H9 (cell line): ENCODE data around the gene EDIL3. TPM values are rescaled to one million over a fixed set of nuclear protein-coding genes. Genes with fewer than 3 reads are reported as not detected.

Source experiments
- DNase-seq: peaks from one replicate; pipeline ENCODE4 v3.0.0-alpha.2; 2017
- H2AFZ ChIP-seq: one replicate; pipeline ENCODE4 v1.6.1; 2013; ENCODE audit warnings: mild to moderate bottlenecking, low read length, control low read depth, moderate library complexity
- H2AK5ac ChIP-seq: 2 replicates; pipeline ENCODE4 v1.6.1; 2013; ENCODE audit warnings: low read length, control low read depth, mixed read lengths; ENCODE audit not compliant: insufficient read length
- H2BK120ac ChIP-seq: one replicate; pipeline ENCODE4 v1.6.1; 2013; ENCODE audit warnings: low read depth, mild to moderate bottlenecking, low read length, control low read depth, inconsistent platforms; ENCODE audit not compliant: poor library complexity, severe bottlenecking
- H2BK12ac ChIP-seq: 2 replicates; pipeline ENCODE4 v1.6.1; 2013; ENCODE audit warnings: low read length, control low read depth, mixed read lengths, low read depth; ENCODE audit not compliant: insufficient read length
- H2BK15ac ChIP-seq: 2 replicates; pipeline ENCODE4 v1.6.1; 2013; ENCODE audit warnings: low read depth, low read length, control low read depth
- H2BK20ac ChIP-seq: one replicate; pipeline ENCODE4 v1.6.1; 2013; ENCODE audit warnings: low read depth, mild to moderate bottlenecking, low read length, control low read depth, inconsistent platforms; ENCODE audit not compliant: poor library complexity, severe bottlenecking
- H2BK5ac ChIP-seq: 2 replicates; pipeline ENCODE4 v1.6.1; 2013; ENCODE audit warnings: low read length, control low read depth, mixed read lengths; ENCODE audit not compliant: insufficient read length
- H3K14ac ChIP-seq: 2 replicates; pipeline ENCODE4 v1.6.1; 2013; ENCODE audit warnings: low read length, control low read depth; ENCODE audit not compliant: insufficient read depth
- H3K18ac ChIP-seq: 2 replicates; pipeline ENCODE4 v1.6.1; 2013; ENCODE audit warnings: low read depth, mild to moderate bottlenecking, mixed read lengths, low read length, control low read depth; ENCODE audit not compliant: insufficient read length
- H3K23ac ChIP-seq: 2 replicates; pipeline ENCODE4 v1.6.1; 2013; ENCODE audit warnings: low read length, control low read depth, mixed read lengths, low read depth; ENCODE audit not compliant: insufficient read length
- H3K23me2 ChIP-seq: 2 replicates; pipeline ENCODE4 v1.6.1; 2013; ENCODE audit warnings: low read depth, mild to moderate bottlenecking, mixed read lengths, low read length, control low read depth; ENCODE audit not compliant: insufficient read length, poor library complexity, severe bottlenecking
- H3K27ac ChIP-seq: 2 replicates; pipeline ENCODE4 v1.5.1; 2013; ENCODE audit warnings: low read length, control low read depth, mixed read lengths, low read depth; ENCODE audit not compliant: insufficient read length
- H3K27me3 ChIP-seq: 2 replicates; pipeline ENCODE4 v1.6.1; 2013; ENCODE audit warnings: low read length, control low read depth, inconsistent platforms; ENCODE audit not compliant: insufficient read depth
- H3K4ac ChIP-seq: 2 replicates; pipeline ENCODE4 v1.6.1; 2013; ENCODE audit warnings: low read depth, mild to moderate bottlenecking, control low read depth, inconsistent platforms, low read length, moderate library complexity
- H3K4me1 ChIP-seq: 2 replicates; pipeline ENCODE4 v1.6.1; 2013; ENCODE audit warnings: low read length, control low read depth, inconsistent platforms; ENCODE audit not compliant: insufficient read depth
- H3K4me2 ChIP-seq: 2 replicates; pipeline ENCODE4 v1.6.1; 2013; ENCODE audit warnings: low read length, control low read depth, mixed read lengths; ENCODE audit not compliant: insufficient read length, insufficient read depth
- H3K56ac ChIP-seq: 2 replicates; pipeline ENCODE4 v1.6.1; 2013; ENCODE audit warnings: low read depth, mild to moderate bottlenecking, mixed read lengths, low read length, control low read depth; ENCODE audit not compliant: insufficient read length
- H3K79me1 ChIP-seq: 2 replicates; pipeline ENCODE4 v1.6.1; 2013; ENCODE audit warnings: low read depth, mild to moderate bottlenecking, moderate library complexity, low read length, control low read depth, inconsistent platforms; ENCODE audit not compliant: insufficient read depth, poor library complexity, severe bottlenecking
- H3K79me2 ChIP-seq: 2 replicates; pipeline ENCODE4 v1.6.1; 2013; ENCODE audit warnings: low read length, control low read depth, inconsistent platforms; ENCODE audit not compliant: insufficient read depth
- H3K9ac ChIP-seq: 2 replicates; pipeline ENCODE4 v1.6.1; 2013; ENCODE audit warnings: low read length, control low read depth, mixed read lengths; ENCODE audit not compliant: insufficient read length; ENCODE audit errors: extremely low read depth
- H3K9me3 ChIP-seq: one replicate; pipeline ENCODE4 v1.6.1; 2013; ENCODE audit warnings: low read depth, low read length, inconsistent platforms; ENCODE audit not compliant: control insufficient read depth
- H3T11ph ChIP-seq: one replicate; pipeline ENCODE4 v1.6.1; 2013; ENCODE audit warnings: mild to moderate bottlenecking, low read length, control low read depth, inconsistent platforms
- H4K20me1 ChIP-seq: one replicate; pipeline ENCODE4 v1.6.1; 2013; ENCODE audit not compliant: control insufficient read depth, insufficient read length, insufficient read depth
- H4K5ac ChIP-seq: 2 replicates; pipeline ENCODE4 v1.6.1; 2013; ENCODE audit warnings: low read depth, mild to moderate bottlenecking, mixed read lengths, low read length, control low read depth; ENCODE audit not compliant: insufficient read length
- H4K8ac ChIP-seq: replicated peaks from 2 replicates; pipeline ENCODE4 v1.6.1; 2013; ENCODE audit warnings: low read length, control low read depth, mixed read lengths, low read depth; ENCODE audit not compliant: insufficient read length
- H4K91ac ChIP-seq: 2 replicates; pipeline ENCODE4 v1.6.1; 2013; ENCODE audit warnings: low read depth, mild to moderate bottlenecking, moderate library complexity, mixed read lengths, low read length, control low read depth; ENCODE audit not compliant: insufficient read length
- H3K27ac Mint-ChIP-seq, 3 experiments: 2 replicates in 2 of 3; 3 replicates in 1 of 3; pipeline ENCODE4 v1.8.0; 2020 to 2021; ENCODE audit warnings: mixed read lengths in 3 of 3, mild to moderate bottlenecking in 1 of 3, moderate library complexity in 1 of 3
- H3K27me3 Mint-ChIP-seq: 2 replicates; pipeline ENCODE4 v1.8.0; 2021; ENCODE audit warnings: low read depth, mild to moderate bottlenecking, moderate library complexity, mixed read lengths
- H3K36me3 Mint-ChIP-seq, 3 experiments: 2 replicates in 2 of 3; 3 replicates in 1 of 3; pipeline ENCODE4 v1.8.0; 2020 to 2021; ENCODE audit warnings: low read depth in 3 of 3, mixed read lengths in 3 of 3; ENCODE audit not compliant: insufficient read depth in 1 of 3
- H3K4me1 Mint-ChIP-seq, 2 experiments: 2 replicates each; pipeline ENCODE4 v1.8.0; 2020; ENCODE audit warnings: mixed read lengths in 2 of 2
- H3K4me3 Mint-ChIP-seq, 2 experiments: 2 replicates in 1 of 2; 3 replicates in 1 of 2; pipeline ENCODE4 v1.8.0; 2020 to 2021; ENCODE audit warnings: mild to moderate bottlenecking in 2 of 2, mixed read lengths in 2 of 2, moderate library complexity in 1 of 2
- H3K9me3 Mint-ChIP-seq, 2 experiments: 2 replicates in 1 of 2; 3 replicates in 1 of 2; pipeline ENCODE4 v1.8.0; 2020; ENCODE audit warnings: mild to moderate bottlenecking in 2 of 2, mixed read lengths in 2 of 2, moderate library complexity in 1 of 2
- WGBS: extraction: QIAGEN DNeasy Blood & Tissue Kit; methylation state at CpG from one replicate; pipeline ENCODE4 v1.1.7; 2013; ENCODE audit warnings: missing lambda C conversion rate, low lambda C conversion rate, mixed read lengths; ENCODE audit not compliant: insufficient read length; ENCODE audit errors: extremely low coverage; 5-methylcytosine and 5-hydroxymethylcytosine counted together
- total RNA-seq: library from RNA; stranded (reverse); gene quantifications from 2 replicates; pipeline ENCODE4 v1.2.1, GENCODE V29; 2021
- TF ChIP-seq, protein P1 (sequence below): fragments of 200-600 bp; sonication (generic); conservative IDR thresholded peaks from 3 replicates; pipeline ENCODE4 v1.8.0; 2021; ENCODE audit warnings: antibody characterized with exemption, mild to moderate bottlenecking

EDIL3 gene
- total RNA-seq, 1 experiment from 2014 or later: 61.9 TPM

DNA sequence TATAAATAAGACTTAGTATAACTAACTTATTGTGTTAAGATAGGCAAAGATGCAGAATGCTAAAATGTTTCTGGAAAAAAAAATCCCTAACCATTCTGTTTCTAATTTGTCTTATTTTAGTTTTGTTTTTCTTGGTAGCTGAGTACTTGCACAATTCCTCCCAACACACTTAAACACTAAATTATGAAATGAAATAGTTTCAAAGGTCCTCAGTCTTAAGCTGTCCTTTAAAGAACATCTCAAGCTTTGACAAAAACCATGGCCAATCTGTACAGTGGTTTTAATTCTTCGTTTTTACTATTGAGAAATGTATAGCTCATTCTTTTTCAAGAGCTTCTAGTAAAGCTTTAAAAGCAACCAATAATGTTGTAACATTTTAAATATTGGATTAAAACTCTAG is 171.5 kb downstream of the EDIL3 start:
- H3K9me3 Mint-ChIP-seq: no peaks in the 10 kb centered on the region
- Histone ChIP-seq H2BK5ac (no peak overlapping the region), H2AFZ (no peak overlapping the region), H3K4me2 (no peak overlapping the region), H4K20me1 (no peaks in the 10 kb centered on the region), H4K91ac (no peak overlapping the region), H2BK20ac (no peak overlapping the region), H3K9ac (no peak overlapping the region), H3K79me2 (no peaks in the 10 kb centered on the region), H2BK120ac (no peak overlapping the region), H2BK12ac (no peak overlapping the region), H3K14ac (no peak overlapping the region), H3K27ac (no peak overlapping the region), H3K4ac (no peak overlapping the region), H4K8ac (no peak overlapping the region), H2BK15ac (no peak overlapping the region), H3K56ac (no peak overlapping the region), H3K79me1 (no peaks in the 10 kb centered on the region), H3K23ac (no peak overlapping the region), H3K18ac (no peak overlapping the region), H2AK5ac (no peak overlapping the region), H4K5ac (no peak overlapping the region), H3K9me3 (no peaks in the 10 kb centered on the region), H3T11ph (no peak overlapping the region), H3K4me1 (no peaks in the 10 kb centered on the region), H3K27me3 (no peaks in the 10 kb centered on the region), H3K23me2 (no peaks in the 10 kb centered on the region)
- no peaks in the 10 kb centered on the region for H3K27me3 Mint-ChIP-seq
- WGBS: no CpG with 5 or more reads among the region's 1 CpG
- H3K36me3 Mint-ChIP-seq: no peaks in the 10 kb centered on the region
- H3K4me1 Mint-ChIP-seq: no peaks in the 10 kb centered on the region
- no peak overlapping the region for H3K27ac Mint-ChIP-seq
- no peak overlapping the region for H3K4me3 Mint-ChIP-seq
- TF ChIP-seq, protein P1, sequence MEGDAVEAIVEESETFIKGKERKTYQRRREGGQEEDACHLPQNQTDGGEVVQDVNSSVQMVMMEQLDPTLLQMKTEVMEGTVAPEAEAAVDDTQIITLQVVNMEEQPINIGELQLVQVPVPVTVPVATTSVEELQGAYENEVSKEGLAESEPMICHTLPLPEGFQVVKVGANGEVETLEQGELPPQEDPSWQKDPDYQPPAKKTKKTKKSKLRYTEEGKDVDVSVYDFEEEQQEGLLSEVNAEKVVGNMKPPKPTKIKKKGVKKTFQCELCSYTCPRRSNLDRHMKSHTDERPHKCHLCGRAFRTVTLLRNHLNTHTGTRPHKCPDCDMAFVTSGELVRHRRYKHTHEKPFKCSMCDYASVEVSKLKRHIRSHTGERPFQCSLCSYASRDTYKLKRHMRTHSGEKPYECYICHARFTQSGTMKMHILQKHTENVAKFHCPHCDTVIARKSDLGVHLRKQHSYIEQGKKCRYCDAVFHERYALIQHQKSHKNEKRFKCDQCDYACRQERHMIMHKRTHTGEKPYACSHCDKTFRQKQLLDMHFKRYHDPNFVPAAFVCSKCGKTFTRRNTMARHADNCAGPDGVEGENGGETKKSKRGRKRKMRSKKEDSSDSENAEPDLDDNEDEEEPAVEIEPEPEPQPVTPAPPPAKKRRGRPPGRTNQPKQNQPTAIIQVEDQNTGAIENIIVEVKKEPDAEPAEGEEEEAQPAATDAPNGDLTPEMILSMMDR: no peak
- no peak for DNase-seq
